WTC11 (cell line): ENCODE measurements around the gene MPP7.

Experiments
- ATF3 ChIP-seq: sonication (generic); formaldehyde crosslinking; conservative IDR thresholded peaks from 2 replicates; pipeline ENCODE4 v1.8.1; 2022; ENCODE audit warnings: mild to moderate bottlenecking, missing genetic modification reagents
- CBFB ChIP-seq: sonication (generic); formaldehyde crosslinking; IDR thresholded peaks from 2 replicates; pipeline ENCODE4 v1.8.1; 2022; ENCODE audit warnings: mild to moderate bottlenecking, low read depth, missing genetic modification reagents
- CREB1 ChIP-seq: sonication (generic); formaldehyde crosslinking; IDR thresholded peaks from 2 replicates; pipeline ENCODE4 v1.8.0; 2023; ENCODE audit warnings: mild to moderate bottlenecking, missing genetic modification reagents
- CTCF ChIP-seq: fragments of 200-600 bp; IDR thresholded peaks from 2 replicates; pipeline ENCODE4 v1.8.0; 2022; ENCODE audit warnings: antibody characterized with exemption
- IRF2 ChIP-seq: sonication (generic); formaldehyde crosslinking; IDR thresholded peaks from 2 replicates; pipeline ENCODE4 v1.8.0; 2022; ENCODE audit warnings: low read depth, missing genetic modification reagents, borderline replicate concordance
- JAZF1 ChIP-seq: fragments of 250-450 bp; sonication (Bioruptor Pico); IDR thresholded peaks from 2 replicates; pipeline ENCODE4 v1.9.0; 2021; ENCODE audit warnings: moderate library complexity, mild to moderate bottlenecking, inconsistent platforms
- MAX ChIP-seq: sonication (generic); formaldehyde crosslinking; IDR thresholded peaks from 2 replicates; pipeline ENCODE4 v1.8.0; 2022; ENCODE audit warnings: mild to moderate bottlenecking, missing genetic modification reagents
- NR2C2 ChIP-seq: sonication (generic); formaldehyde crosslinking; IDR thresholded peaks from 2 replicates; pipeline ENCODE4 v1.8.0; 2022; ENCODE audit warnings: mild to moderate bottlenecking, missing genetic modification reagents
- NR3C1 ChIP-seq: sonication (generic); formaldehyde crosslinking; conservative IDR thresholded peaks from 2 replicates; pipeline ENCODE4 v1.8.1; 2023; ENCODE audit warnings: low read depth, mild to moderate bottlenecking, missing genetic modification reagents
- RORB ChIP-seq: fragments of 250-450 bp; sonication (Bioruptor Pico); IDR thresholded peaks from 2 replicates; pipeline ENCODE4 v1.9.0; 2021; ENCODE audit warnings: mild to moderate bottlenecking
- TCF7 ChIP-seq: sonication (generic); formaldehyde crosslinking; IDR thresholded peaks from 2 replicates; pipeline ENCODE4 v1.8.0; 2022; ENCODE audit warnings: mild to moderate bottlenecking, low read depth, missing genetic modification reagents, moderate library complexity
- ZSCAN18 ChIP-seq: fragments of 250-450 bp; sonication (Bioruptor Pico); IDR thresholded peaks from 2 replicates; pipeline ENCODE4 v2.1.2; 2022; ENCODE audit warnings: mild to moderate bottlenecking, moderate library complexity

- TF ChIP-seq JAZF1 (no peak), RORB (CRISPR knock-in tag) (no peak), TCF7 (no peak), ATF3 (CRISPR knock-in tag) (no peak), ZSCAN18 (CRISPR knock-in tag) (no peak), NR2C2 (CRISPR knock-in tag) (no peak), CTCF (no peak), MAX (CRISPR knock-in tag) (no peak), IRF2 (CRISPR knock-in tag) (no peak), NR3C1 (CRISPR knock-in tag) (no peak), CBFB (CRISPR knock-in tag) (no peak), CREB1 (no peak)
Observed at GRCh38 chr10:28284126-28284525, 18.7 kb downstream of the MPP7 start.
